ENCODE data around the gene PSMD12. TPM values are rescaled to one million over a fixed set of nuclear protein-coding genes. Genes with fewer than 3 reads are reported as not detected.

The PSMD12 gene
- 18.0 and 25.3 TPM in 2 replicates for total RNA-seq (ENCODE audit: low replicate concordance)

GRCh38 chr17:67366193-67367157 lies at the start of gene PSMD12:
PSMD12 (minus strand) TSS chr17:67366577; CDS start chr17:67366519, 58 bp downstream.

GRCh38 chr17:67376737-67377487 lies 10.5 kb upstream of the PSMD12 start, which contains the start of gene PITPNC1:
PITPNC1 (plus strand) TSS chr17:67377281.

Other genes starting within 250 kb of the PSMD12 start
- 31.1 and 33.6 TPM in 2 replicates for gene HELZ, start 121.4 kb downstream of the PSMD12 start, total RNA-seq (ENCODE audit: low replicate concordance)
- gene PITPNC1, start 10.7 kb upstream of the PSMD12 start, total RNA-seq (ENCODE audit: low replicate concordance): 3.5 and 5.9 TPM in 2 replicates

Measured in smooth muscle cell of the coronary artery (primary cell).